Kidney tubule cell (primary cell): Measurements from ENCODE around the gene TDRKH.
A peak's percentile ranks its signal among the peaks of the same experiment; 100 is the strongest.
"Not testable (repeated sequence)": the region's sequence is repeated elsewhere in the genome, so short reads cannot be mapped to it uniquely, and the experiment has no call there.

ENCODE experiments used
- DNase-seq: peaks from one replicate; pipeline ENCODE4 v3.0.0-alpha.2; 2018; ENCODE audit warnings: low spot score

Gene TDRKH

DNA sequence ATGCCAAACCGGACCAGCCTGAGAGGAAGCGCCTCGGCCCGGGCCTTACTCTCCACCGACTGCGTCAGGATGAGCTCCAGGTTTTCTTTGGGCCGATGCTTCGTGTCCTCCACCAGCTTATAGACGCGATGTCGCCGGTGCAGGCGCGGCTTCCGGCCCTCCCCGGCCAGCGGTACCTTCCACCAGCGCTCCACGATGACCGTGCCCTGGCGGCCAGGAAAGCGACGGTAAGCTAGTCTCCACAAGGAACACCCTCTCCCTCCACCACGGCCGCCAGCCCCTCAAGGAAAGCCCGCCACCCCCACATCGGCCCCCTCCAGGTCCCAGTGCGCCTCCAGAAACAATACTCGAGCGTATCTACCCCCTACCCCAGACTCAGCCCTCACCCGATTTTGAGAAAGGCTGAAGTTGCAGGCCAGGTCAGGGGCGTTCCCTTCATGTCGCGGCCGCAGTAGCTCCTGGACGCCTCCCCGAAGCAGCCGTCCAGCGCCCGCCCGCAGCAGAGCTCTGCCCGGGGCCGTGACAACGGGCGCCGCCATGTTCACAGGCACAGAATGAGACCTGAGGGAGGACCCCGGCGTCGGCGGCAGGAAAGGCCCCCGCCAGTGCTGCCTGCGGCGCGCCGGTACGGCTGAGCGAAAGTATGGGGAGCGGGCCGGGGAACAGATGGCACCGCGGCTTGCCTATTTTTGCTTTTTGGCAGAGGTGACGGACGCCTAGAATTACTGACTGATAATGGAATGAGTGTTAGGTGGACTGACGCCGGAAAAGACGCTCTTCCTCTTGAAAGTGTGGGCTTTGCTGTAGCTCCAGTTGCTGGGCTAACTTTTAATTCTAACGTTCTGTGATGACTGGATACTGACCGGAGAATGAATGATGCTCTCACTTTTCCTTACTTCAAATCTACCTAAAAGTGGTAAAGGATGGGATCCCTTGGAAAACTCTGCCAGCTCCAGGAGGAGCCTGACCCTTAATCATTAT is 27.1 kb downstream of the TDRKH start, which contains the start of gene MRPL9:
Gene MRPL9, minus strand, starts transcription at position 556 of the 981 bp plus-strand sequence. Its CDS starts 17 bp downstream, at position 539.
- peak; percentile 85 for DNase-seq

DNA sequence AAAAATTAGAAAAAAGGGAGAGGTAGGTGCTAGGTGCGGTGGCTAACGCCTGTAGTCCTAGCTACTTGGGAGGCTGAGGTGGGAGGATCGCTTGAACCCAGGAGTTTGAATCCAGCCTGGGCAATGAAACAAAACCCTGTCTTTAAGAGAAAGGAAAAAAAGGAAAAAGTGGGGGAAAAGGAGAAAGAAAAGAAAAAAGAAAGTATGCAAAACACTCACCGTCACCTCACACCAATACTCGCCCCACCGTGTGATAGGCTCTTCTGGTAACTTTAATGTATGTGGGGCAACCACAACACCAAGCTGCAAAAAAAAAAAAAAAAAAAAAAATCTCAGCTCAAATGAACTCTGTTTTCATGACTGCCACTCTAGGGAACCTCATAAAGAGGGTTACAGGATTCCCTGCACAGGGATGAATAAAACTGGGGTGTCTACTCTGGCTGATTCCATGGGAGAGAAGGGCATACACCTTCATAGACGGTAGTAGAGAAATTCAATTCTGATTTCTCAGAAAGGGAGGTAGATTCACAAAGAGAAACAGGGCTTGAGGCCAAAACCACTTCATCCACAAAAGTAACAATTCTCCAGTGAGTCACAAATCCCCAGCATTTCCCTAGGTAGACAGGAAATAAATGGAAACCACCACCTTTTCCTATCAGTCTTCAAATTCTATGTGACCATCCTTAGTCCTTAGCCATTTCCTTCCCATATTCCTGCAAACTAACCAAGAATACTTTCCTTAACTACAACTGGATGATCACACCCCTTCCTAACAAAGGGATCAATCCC is 29.5 kb downstream of the TDRKH start:
- peak; percentile 26 for DNase-seq

DNA sequence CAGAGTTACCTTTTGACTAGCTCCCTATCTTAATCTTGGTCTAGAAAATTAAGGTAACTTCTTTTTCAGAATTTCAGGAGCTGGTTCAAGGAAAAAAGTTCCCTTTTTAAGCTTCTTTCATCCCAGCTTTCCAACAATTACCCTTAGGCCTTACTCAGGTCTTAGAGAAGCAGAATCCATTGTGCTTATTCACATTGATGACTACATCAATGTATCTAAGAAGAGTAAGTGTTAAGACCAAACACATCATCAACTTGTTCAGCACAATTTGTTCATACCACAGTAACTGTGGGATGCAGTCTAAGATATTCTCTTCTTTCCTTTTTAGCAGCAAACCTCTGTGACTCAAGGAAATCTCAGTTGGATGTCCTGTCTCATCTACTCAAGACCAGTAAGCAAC is 31.1 kb downstream of the TDRKH start:
- no peak for DNase-seq

DNA sequence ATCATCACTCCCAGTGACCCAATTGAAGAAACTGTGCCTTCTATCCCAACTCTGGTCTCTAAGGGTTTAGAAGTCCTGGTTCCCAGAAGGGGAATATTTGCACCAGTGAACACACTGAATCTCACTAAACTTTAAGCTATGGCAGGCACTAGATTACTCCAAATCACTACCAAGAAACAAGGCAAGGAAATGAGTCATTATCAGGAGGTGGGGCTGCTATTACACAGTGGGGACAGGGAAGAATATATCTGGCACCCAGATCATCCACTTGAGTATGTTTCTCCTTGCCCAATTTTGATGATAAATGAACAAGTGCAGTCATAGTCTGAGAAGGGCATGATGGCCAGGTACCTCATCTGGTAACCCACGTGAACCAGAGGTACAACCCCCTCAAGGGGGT is 34.0 kb downstream of the TDRKH start:
- DNase-seq: peak; percentile 56

DNA sequence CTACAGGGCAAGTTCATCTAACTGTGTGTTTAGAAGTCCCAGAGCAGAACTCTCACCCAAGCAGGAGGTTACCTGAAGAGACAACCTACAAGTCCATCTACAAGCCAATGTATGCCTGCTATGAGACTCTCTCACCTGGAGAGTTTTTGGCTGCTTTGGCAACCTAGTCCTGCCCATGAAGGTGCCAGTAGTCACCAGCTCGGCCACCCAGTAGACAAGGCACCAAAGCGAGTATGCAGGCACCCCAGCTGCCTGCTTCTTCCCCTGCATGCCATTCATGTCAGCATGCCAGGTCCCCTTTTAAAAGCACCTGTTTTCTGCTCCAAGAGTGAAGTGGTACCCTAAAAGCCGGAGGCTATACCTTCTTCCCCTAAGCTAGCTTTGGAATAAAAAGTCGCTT is 48.8 kb downstream of the TDRKH start:
- DNase-seq: no peak

DNA sequence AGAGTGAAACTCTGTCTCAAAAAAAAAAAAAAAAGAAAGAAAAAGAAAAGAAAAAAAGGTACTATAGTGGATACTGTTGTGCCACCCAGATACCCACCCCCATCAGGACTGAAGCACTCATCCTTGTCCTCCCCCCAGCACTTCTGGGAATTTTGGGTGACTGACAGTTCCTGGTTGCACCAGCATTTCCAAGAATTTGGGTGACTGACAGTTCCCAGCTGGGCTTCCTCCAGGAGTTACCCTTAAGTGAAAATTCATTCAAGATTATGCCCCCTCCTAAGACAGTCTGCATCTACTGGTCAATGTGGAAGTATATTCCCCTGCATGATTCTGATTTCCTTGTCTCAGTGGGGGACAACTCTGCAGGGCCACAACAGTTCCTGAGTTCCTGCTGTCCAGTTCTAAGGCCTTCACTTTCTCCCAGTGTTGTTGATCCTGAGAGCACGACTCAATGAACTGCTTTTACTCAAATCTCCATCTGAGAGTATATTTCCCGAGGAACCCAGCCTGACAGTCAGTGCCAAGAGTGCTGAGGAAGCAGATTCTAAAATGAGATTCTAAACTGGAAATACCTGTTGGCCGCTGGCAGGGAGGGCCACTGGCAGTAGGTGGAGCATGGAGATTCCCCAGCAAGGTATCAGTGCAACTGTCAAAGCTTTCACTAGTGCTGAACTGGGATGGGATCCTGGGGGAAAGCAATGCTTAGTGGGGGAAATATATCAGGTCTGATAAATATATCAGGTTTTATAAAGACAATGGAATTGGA is 50.5 kb downstream of the TDRKH start:
- DNase-seq: peak; percentile 38

DNA sequence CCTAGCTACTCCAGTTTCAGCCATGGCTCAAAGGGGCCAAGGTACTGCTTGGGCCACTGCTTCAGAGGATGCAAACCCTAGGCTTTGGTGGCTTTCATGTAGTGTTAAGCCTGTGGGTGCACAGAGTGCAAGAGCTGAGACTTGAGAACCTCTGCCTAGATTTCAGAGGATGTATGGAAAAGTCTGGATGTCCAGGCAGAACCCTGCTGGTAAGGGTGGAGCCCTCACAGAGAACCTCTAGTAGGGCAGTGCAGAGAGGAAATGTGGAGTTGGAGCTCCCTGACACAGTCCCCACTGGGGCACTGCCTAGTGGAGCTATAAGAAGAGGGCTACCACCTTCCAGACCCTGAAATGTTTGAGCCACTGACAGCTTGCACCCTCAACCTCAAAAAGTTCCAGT is 52.8 kb downstream of the TDRKH start:
- DNase-seq: no peak

DNA sequence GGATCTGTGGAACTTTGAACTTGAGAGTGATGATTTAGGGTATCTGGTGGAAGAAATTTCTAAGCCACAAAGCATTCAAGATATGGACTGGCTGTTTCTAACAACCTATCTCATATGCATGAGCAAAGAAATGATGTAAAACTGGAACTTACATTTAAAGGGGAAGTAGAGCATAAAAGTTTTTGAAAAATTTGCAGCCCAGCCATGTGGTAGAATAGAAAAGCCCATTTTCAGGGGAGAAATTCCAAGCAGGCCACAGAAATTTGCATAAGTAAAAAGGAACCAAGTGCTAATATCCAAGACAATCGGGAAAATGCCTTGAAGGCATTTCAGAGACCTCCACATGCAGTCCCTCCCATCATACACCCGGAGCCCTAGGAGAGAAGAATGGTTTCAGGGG is 53.3 kb downstream of the TDRKH start:
- no peak for DNase-seq

DNA sequence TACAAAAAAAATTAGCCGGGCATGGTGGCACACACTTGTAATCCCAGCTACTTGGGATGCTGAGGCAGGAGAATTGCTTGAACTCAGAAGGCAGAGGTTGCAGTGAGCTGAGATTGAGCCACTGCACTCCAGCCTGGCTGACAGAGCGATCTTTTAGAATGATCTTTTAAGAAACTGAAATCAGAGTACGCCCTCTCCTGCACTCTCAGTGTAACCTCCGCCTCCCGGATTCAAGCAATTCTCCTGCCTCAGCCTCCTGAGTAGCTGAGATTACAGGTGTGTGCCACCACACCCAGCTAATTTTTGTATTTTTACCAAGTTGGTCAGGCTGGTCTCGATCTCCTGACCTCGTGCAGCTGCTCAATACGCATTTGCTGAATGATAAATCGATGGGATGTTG is 56.3 kb downstream of the TDRKH start:
- not testable (repeated sequence) for DNase-seq

DNA sequence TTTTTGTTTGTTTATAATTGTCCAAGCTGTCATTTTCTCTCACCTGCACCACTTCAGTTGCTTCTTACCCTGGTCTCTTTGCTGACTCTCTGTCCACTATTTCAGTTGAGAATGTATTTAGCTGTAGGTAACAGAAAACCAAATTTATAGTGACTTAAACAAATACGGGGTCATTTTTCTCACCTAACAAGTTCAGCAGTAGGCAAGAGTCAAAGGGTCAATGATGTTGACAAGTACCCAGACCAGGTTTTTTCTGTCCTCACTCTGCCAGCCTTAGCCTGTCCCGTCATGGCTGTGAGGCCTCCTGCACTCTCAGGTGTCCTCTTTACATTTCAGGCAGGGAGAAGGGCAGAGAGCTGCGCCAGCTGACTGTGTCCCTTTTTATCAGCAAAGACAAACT is 57.2 kb downstream of the TDRKH start:
- no peak for DNase-seq

DNA sequence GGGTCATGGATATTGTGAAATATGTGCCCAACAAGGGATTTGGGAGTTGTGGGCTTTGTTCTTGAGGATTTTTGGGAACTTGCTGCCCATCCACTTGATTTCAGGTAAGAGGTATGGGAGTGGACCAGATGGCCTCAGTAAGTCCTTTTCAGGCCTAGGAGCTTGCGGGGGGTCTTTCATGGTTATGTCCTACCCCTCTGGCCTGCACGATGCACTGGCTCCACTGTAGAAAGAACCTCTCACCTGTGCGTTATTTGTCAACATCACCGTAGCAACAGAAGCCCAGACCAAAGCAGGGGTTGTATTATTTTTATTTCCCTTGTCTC is 60.4 kb downstream of the TDRKH start:
- DNase-seq: no peak

DNA sequence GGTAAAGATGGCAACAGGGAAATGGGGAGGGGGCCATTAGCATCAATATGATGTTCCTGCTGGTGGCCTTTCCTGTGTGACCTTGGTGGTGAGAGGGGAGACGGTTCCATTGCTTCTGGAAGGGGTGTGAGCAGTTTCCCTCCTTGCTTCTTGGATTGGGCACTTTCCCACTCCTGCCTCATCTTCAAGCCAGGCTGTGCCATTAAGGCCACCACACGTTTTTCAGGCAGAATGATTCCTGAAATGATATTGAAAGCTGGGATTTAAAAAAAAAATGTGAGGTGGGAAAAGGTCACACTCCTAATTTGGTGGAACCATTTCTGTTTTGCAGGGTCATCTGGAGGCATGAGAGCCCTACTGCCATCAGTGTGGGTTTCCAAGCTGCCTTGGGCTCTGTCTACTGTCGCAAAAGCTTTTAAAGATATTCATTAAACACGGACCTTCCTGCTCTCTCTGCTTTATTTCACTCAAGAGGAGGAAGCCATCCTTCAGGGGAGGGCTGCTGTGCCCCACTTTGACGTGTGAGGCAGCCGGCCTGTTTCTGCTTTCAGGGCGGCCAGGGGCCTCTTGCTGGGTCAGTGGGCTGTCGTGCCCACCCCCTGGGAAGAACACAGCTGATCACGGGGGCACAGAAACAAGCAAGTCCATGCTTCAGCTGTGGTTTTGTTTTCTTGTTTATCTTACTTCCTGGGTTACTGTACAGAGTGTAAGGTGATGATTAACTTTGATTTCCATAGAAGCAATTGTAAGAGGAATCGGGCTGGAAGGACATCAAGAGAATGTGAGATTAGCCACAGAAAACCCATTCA is 60.9 kb downstream of the TDRKH start:
- DNase-seq: peak; percentile 56

DNA sequence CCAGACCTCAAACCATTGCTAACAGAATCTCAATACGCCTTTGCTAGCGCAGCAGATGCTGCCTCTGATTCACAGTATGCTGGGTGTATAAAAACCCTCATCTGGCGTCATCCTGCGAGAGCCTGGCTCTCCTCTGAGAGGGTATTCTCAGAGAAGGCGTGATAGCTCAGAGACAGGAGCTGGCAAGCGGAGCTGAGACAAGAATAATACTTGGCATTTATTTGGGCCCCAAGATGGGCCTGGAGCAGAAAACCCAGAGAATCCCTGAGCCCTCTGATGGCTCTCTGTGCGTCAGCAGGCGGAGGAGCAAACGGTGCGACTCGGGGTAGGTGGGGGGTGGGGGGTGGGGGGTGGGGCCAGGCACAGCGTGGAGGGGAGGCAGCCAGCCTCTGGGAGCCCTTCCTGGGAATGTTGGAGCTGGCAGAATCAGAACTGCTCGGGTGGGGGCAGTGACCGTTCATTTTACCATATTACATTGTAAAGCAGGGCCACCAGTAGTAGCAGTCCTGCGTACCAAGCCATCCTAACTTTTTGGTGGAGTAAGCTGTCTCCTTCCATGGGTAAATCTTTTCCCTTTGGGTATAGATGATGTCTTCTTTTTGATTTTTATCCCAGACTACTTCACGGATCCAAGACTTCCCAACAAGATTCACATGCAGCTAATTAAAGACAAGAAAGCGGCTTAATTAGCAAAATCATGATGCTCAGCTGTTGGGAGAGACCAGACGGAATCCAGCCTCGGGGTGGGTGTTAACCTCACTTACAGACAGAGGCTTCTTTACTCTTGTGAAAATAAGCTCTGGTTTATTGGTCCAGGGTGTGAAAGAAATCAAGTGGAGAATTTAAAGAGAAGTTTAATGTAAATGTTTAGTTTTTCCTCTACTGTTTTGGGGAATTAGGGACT is 61.9 kb downstream of the TDRKH start:
- no peak for DNase-seq

DNA sequence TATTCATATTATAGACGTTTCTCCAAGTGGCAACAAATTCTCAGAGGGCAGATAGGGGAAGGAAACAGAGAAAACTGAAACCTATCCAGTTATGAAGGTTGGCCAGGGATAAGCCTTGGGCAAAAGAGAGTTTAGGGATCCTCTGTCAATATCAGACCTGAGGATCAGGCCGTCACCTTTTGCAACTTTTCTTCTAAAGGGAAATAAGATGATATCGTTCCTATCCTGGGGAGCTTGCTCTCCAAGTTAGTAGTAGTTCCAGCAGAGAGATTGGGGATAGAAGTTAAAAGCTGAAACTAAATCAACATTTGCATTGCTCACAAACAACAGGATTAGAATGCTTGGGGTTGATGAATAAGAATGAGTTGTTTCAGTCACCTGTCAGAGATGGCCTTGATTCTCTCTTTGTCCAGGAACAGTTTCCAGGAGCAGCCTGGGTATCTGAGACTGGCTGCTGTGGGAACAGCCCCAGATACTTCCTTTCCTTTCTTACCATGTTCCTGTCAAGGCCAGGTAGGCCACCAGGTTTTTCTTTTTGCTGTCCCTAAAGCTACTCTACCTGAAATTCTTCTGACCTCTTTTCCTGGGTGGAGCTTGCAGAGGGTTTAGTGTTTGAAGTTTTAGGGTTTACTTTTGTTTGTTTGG is 66.5 kb downstream of the TDRKH start:
- peak; percentile 27 for DNase-seq
